ENCODE measurements around the gene ABR. TPM values are rescaled to one million over a fixed set of nuclear protein-coding genes. Genes with fewer than 3 reads are reported as not detected.
A peak's percentile ranks its signal among the peaks of the same experiment; 100 is the strongest.

ABR gene
- total and polyA plus RNA-seq, 2 of the 13 experiments (the other 11 are each of a cell fraction or from before 2014, with no cell fraction given) = 12.4 to 40.4 TPM

DNA sequence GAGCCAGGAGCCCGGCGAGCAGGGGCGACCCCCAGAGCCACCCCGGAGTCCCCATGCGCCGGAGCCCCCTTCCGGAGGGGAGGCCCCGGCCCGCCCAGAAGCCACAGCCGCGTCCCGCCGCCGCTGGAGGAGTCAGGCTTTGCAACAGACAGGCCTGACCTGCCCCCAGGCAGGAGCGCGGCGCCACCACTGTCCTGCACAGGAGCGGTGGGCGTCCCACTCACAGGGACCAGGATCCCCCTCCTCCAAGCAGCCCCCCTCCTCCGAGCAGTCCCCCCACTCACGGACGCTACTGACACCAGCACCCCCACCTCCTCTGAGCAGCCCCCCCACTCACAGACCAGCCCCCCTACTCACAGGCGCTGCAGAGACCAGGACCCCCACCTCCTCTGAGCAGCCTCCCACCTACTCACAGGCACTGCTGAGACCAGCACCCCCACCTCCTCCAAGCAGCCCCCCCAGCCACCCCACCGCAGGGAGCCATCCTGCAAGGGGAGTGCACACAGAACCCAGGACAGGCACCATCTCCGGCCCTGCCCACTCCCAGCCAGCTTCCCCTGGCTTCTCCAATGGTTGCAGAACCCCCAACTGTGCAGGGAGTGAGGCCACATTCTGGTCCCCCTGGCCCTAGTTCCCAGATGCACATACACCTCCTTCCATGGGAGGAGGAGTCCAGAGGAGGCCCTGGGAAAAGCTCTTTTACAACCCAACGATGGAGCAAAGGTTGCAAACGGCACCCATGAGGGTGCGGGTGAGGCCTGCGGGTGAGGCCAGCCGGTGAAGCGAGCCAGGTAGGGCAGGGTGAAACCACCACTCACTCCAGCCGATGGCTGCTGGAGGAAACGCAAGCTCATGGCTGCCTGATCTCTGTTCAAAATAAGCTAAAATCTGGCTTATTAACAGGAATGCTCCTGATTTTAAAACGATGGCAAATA is 69.9 kb downstream of the ABR start (continued):
- TF ChIP-seq DRAP1 (CRISPR knock-in tag; IDR thresholded peaks at IDR 0.05) = peak; percentile 42; the same call in 1 of the 2 replicates
- no peak for TF ChIP-seq ZNF878 (CRISPR knock-in tag; IDR thresholded peaks at IDR 0.05)
- no peak for TF ChIP-seq CBX2 (IDR thresholded peaks at IDR 0.05; ENCODE audit: low read depth, low read length)
- TF ChIP-seq CBX2 (CRISPR knock-in tag; IDR thresholded peaks at IDR 0.05; ENCODE audit: low read depth) = no peak
- no peak for TF ChIP-seq ZNF501 (CRISPR knock-in tag; IDR thresholded peaks at IDR 0.05)
- no peak for TF ChIP-seq TGIF2 (CRISPR knock-in tag; IDR thresholded peaks at IDR 0.05)
- TF ChIP-seq TARDBP (CRISPR knock-in tag; IDR thresholded peaks at IDR 0.05) = no peak
- TF ChIP-seq, protein P1, sequence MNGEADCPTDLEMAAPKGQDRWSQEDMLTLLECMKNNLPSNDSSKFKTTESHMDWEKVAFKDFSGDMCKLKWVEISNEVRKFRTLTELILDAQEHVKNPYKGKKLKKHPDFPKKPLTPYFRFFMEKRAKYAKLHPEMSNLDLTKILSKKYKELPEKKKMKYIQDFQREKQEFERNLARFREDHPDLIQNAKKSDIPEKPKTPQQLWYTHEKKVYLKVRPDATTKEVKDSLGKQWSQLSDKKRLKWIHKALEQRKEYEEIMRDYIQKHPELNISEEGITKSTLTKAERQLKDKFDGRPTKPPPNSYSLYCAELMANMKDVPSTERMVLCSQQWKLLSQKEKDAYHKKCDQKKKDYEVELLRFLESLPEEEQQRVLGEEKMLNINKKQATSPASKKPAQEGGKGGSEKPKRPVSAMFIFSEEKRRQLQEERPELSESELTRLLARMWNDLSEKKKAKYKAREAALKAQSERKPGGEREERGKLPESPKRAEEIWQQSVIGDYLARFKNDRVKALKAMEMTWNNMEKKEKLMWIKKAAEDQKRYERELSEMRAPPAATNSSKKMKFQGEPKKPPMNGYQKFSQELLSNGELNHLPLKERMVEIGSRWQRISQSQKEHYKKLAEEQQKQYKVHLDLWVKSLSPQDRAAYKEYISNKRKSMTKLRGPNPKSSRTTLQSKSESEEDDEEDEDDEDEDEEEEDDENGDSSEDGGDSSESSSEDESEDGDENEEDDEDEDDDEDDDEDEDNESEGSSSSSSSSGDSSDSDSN (CRISPR knock-in tag; IDR thresholded peaks at IDR 0.05) = peak; percentile 56
- no peak for TF ChIP-seq ZNF737 (CRISPR knock-in tag; IDR thresholded peaks at IDR 0.05; ENCODE audit: borderline replicate concordance)
- no peak for TF ChIP-seq PHF5A (CRISPR knock-in tag; IDR thresholded peaks at IDR 0.05; ENCODE audit: low read depth, unreplicated experiment)
- no peak for TF ChIP-seq YEATS2 (CRISPR knock-in tag; IDR thresholded peaks at IDR 0.05; ENCODE audit: borderline replicate concordance)
- peak; percentile 29 for TF ChIP-seq HNRNPK (IDR thresholded peaks at IDR 0.05; ENCODE audit: low read depth, low read length, poor library complexity, severe bottlenecking)
- no peak for TF ChIP-seq CREM (IDR thresholded peaks at IDR 0.05)
- no peak for TF ChIP-seq CREM (CRISPR knock-in tag; IDR thresholded peaks at IDR 0.05)
- no peak for TF ChIP-seq GATAD2A (CRISPR knock-in tag; IDR thresholded peaks at IDR 0.05)
- TF ChIP-seq ZNF790 (CRISPR knock-in tag; IDR thresholded peaks at IDR 0.05; ENCODE audit: borderline replicate concordance) = no peak
- peak; percentile 10 for TF ChIP-seq AGO2 (optimal IDR thresholded peaks at IDR 0.05; ENCODE audit: low read depth, low read length)
- no peak for TF ChIP-seq ZNF75D (CRISPR knock-in tag; IDR thresholded peaks at IDR 0.05; ENCODE audit: borderline replicate concordance)
- TF ChIP-seq POLR2G (IDR thresholded peaks at IDR 0.05; ENCODE audit: low read depth, low read length) = peak; percentile 56
- peak; percentile 75 for TF ChIP-seq ZFX (CRISPR knock-in tag; IDR thresholded peaks at IDR 0.05; ENCODE audit: low read depth)
- no peak for TF ChIP-seq SOX13 (IDR thresholded peaks at IDR 0.05)
- TF ChIP-seq SOX13 (CRISPR knock-in tag; conservative IDR thresholded peaks at IDR 0.05 in 1 of 2, IDR thresholded peaks at IDR 0.05 in 1 of 2) = 0 out of 4 replicates have a peak, but pooled peaks of 1 of the 2 experiments have one; percentile 5
- peak; percentile 32 for TF ChIP-seq HNRNPLL (IDR thresholded peaks at IDR 0.05; ENCODE audit: low read depth, low read length, poor library complexity, severe bottlenecking)
- TF ChIP-seq, protein P2, sequence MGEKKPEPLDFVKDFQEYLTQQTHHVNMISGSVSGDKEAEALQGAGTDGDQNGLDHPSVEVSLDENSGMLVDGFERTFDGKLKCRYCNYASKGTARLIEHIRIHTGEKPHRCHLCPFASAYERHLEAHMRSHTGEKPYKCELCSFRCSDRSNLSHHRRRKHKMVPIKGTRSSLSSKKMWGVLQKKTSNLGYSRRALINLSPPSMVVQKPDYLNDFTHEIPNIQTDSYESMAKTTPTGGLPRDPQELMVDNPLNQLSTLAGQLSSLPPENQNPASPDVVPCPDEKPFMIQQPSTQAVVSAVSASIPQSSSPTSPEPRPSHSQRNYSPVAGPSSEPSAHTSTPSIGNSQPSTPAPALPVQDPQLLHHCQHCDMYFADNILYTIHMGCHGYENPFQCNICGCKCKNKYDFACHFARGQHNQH (CRISPR knock-in tag; IDR thresholded peaks at IDR 0.05) = no peak
- TF ChIP-seq, protein P3, sequence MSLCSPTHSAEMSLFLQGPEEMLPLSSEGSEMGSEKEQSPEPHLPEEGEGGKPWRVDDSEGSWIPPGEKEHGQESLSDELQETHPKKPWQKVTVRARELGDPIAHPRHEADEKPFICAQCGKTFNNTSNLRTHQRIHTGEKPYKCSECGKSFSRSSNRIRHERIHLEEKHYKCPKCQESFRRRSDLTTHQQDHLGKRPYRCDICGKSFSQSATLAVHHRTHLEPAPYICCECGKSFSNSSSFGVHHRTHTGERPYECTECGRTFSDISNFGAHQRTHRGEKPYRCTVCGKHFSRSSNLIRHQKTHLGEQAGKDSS (CRISPR knock-in tag; IDR thresholded peaks at IDR 0.05; ENCODE audit: borderline replicate concordance, low read depth) = 0 out of 2 replicates have a peak, but pooled peaks have one; percentile 49
- TF ChIP-seq HDAC2 (CRISPR knock-in tag; IDR thresholded peaks at IDR 0.05) = peak; percentile 11; the same call in 1 of the 2 replicates
